GM12874 (cell line): Measurements from ENCODE around the gene STAT6.

Experiments used
- TF ChIP-seq, protein P1 (sequence below): IDR thresholded peaks from 2 replicates; pipeline ENCODE4 v1.5.1; 2011; ENCODE audit warnings: low read depth, mild to moderate bottlenecking, control low read depth, low read length, moderate library complexity; ENCODE audit not compliant: insufficient read depth

STAT6 gene

DNA sequence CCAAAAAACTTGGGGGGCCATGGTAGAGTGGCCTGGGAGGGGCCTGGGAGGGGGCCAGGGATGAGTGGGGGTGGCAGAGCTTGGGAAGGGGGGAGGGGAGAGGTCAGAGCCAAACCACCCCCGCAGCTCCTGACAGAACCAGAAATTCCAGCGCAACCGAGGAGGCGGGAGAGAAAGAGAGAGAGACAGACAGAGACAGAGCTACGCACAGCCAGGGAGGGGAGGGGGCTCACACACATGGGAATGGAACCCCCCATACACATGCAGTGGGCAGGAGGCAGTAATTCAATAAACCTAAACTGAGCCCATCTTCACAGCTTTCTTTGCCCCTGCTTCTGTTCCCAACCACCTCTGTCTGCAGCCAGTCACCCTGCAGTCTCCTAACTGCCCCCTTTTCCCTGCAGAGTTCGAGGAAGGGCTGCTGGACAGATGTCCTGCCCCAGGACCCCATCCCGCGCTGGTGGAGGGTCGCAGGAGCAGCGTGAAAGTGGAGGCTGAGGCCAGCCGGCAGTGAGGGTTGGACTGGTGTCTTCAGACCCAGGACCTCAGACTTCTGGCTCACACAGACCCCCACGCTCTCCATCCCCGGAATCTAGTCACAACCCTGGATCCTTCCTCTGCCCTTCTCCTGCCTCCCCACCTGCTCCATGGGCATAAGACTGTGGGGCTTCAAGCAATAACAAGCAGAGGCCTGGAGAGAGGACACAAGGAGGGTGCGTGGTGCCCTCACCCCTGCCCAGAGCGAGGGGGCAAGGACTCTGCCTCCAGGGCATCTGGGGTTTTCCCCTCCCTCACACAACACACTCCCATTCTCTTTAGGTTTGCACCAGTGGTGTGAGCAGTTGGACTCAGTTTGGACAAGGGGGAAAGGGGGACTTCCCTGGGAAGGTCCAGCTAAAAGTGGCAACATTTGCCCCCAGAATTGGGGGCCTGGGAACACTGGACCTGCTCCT, 16.7 kb downstream of the STAT6 start:
- TF ChIP-seq, protein P1, sequence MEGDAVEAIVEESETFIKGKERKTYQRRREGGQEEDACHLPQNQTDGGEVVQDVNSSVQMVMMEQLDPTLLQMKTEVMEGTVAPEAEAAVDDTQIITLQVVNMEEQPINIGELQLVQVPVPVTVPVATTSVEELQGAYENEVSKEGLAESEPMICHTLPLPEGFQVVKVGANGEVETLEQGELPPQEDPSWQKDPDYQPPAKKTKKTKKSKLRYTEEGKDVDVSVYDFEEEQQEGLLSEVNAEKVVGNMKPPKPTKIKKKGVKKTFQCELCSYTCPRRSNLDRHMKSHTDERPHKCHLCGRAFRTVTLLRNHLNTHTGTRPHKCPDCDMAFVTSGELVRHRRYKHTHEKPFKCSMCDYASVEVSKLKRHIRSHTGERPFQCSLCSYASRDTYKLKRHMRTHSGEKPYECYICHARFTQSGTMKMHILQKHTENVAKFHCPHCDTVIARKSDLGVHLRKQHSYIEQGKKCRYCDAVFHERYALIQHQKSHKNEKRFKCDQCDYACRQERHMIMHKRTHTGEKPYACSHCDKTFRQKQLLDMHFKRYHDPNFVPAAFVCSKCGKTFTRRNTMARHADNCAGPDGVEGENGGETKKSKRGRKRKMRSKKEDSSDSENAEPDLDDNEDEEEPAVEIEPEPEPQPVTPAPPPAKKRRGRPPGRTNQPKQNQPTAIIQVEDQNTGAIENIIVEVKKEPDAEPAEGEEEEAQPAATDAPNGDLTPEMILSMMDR: no peak

DNA sequence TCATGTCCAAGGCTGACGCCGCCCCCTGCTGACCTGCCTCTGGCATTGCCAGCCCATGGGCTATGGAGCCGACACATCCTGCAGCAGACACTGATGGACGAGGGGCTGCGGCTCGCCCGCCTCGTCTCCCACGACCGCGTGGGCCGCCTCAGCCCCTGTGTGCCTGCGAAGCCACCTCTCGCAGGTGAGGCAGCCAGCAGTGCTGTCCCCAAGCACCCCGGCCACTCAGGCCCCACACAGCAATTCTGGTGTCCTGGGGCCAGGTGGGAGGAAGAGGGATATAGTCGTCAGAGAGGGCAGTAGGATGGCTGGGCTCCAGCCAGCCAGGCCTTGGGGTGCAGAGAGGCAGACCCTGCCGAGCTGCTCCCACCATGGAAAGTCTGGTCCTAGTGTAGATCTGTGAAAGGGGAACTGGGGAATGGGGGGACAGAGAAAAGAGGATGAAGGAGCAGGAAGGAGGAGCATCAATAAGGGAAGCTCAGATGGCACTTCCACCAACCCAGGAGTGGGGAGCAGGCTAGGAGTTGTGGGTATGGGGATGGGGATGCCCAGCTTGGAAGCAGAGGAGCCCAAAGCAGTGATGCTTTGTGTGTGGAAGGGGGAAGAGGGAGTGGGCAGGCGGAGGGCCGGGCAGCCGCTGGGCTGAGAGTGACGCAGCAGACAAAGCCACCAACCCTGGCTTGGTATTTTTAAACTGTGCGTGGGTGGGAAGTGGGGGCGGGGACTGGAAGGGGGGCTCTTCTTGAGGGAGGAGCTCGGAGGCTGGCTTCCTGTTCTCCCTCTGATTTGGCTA, 17.6 kb downstream of the STAT6 start:
- TF ChIP-seq, protein P1: peak; percentile 82

DNA sequence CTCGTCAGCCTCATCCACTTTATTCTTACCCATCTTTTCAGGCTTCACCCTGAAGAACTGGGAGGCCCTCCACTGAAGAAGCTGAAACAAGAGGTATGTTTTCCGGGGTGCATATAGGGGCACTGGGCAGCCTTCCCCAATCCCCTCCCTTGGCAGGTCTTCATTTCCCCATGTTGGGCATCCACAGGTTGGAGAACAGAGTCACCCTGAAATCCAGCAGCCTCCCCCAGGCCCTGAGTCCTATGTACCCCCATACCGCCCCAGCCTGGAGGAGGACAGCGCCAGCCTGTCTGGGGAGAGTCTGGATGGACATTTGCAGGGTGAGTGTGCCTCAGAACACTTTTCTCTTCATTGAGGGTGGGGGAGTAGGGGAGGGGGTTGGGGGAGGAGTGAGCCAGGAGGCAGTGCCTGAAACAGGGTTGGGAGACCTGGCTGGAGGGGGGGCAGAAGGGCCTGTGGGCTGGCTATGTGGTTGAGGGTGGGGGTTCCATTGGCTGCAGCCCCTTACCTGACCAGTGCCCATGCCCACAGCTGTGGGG, 18.2 kb downstream of the STAT6 start:
- TF ChIP-seq, protein P1: no peak

DNA sequence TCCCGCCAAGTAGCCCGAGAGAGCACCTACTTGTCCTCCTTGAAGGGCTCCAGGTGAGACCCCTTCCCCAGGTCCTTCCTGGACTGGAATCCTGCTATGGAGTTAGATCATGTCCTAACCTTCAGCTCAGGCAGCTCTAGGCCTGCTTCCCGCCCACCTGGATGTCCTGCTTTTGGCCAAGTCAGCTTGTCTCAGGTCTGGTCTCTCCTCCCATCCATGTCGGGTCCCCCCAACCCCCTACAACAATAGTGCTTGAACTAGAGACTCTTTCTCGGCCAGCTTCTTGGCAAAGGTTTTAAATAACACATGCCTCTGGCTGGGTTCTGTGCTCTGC, 18.7 kb downstream of the STAT6 start:
- TF ChIP-seq, protein P1: no peak

DNA sequence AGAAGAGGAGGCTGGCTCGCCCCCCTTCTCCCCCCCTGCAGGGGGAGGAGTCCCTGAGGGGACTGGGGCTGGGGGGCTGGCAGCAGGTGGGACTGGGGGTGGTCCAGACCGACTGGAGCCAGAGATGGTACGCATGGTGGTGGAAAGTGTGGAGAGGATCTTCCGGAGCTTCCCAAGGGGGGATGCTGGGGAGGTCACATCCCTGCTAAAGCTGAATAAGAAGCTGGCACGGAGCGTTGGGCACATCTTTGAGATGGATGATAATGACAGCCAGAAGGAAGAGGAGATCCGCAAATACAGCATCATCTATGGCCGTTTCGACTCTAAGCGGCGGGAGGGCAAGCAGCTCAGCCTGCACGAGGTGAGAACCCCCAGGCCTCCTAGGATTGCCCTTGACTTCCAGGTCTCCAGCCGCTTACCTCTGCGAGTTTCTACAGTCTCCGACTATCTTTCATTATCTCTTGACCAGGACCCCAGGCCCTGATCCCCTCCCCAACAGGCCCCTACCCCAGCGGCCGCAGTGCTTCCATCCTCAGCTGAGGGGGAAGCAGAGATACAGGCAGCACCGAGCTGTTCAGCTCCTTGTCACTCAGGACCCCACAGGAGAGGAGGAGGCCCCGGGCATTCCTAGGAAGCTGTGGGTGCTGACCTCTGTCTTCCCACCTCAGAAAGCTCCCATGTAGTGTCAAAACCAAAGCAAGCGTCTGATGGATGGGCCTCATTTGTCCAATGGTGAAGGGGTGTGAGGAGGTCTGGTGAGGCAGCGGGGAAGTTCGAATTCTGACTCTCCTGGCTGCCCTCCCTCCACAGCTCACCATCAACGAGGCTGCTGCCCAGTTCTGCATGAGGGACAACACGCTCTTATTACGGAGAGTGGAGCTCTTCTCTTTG, 19.3 kb downstream of the STAT6 start:
- TF ChIP-seq, protein P1: no peak

DNA sequence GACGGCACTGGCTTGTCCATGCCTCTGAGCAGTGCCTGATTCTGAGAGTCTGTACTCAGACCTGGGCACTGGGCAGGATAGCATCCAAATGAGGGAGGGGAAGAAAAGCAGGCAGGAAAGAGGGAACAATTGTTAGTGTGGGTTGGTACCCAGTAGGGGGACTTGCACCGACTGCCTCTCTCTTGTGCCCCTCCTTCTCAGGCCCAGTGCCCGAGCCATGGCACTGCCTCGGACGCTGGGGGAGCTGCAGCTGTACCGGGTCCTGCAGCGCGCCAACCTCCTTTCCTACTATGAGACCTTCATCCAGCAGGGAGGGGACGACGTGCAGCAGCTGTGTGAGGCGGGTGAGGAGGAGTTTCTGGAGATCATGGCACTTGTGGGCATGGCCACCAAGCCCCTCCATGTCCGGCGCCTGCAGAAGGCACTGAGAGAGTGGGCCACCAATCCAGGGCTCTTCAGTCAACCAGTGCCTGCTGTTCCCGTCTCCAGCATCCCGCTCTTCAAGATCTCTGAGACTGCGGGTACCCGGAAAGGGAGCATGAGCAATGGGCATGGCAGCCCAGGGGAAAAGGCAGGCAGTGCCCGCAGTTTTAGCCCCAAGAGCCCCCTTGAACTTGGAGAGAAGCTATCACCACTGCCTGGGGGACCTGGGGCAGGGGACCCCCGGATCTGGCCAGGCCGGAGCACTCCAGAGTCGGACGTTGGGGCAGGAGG, 20.1 kb downstream of the STAT6 start:
- TF ChIP-seq, protein P1: no peak
